ENCODE data around the gene PPP1R14D. TPM values are rescaled to one million over a fixed set of nuclear protein-coding genes. Genes with fewer than 3 reads are reported as not detected.
A peak's percentile ranks its signal among the peaks of the same experiment; 100 is the strongest.

Gene PPP1R14D
- total RNA-seq, 1 donor from 2014 or later, result not detected

DNA sequence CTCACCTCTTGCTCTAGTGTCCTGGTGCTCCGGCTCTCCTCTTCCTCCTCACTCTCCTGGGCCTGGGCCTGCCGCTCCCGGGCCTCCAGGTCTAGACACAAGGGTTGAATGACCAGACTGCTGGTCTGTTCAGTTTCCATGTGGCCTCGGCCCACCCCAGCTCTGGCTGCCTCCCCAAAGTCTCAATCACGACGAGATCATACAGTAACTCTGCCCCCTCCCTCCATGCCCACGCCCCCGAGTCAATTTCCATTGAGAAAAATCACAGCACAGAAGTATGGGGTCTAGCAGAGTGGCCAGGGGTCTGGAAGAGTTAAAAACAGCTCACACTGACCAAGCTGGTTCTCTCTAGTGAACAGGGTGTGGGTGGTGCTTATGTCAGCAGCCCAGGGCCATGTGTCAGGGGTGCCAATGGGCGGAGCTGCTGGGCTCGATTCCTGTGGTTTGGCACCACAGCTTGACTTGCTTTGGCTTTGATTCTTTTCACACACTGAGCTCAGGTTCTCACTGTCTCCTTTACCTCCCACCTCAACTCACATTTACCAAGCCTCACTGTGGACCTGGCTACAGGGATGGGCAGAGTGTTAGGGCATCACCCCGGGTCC lies 51.9 kb downstream of the PPP1R14D start:
- H3K4me3 Mint-ChIP-seq, result no peak overlapping the region
- H3K4me1 ChIP-seq, result no peaks in the 10 kb centered on the region
- H3F3A ChIP-seq (ENCODE audit: low read depth), result no peaks in the 10 kb centered on the region
- no peak overlapping the region for H2AFZ ChIP-seq (replicated peaks)
- DNase-seq (ENCODE audit: low spot score), result no peak
- no peaks in the 10 kb centered on the region for H3K36me3 ChIP-seq
- TF ChIP-seq, protein P1, sequence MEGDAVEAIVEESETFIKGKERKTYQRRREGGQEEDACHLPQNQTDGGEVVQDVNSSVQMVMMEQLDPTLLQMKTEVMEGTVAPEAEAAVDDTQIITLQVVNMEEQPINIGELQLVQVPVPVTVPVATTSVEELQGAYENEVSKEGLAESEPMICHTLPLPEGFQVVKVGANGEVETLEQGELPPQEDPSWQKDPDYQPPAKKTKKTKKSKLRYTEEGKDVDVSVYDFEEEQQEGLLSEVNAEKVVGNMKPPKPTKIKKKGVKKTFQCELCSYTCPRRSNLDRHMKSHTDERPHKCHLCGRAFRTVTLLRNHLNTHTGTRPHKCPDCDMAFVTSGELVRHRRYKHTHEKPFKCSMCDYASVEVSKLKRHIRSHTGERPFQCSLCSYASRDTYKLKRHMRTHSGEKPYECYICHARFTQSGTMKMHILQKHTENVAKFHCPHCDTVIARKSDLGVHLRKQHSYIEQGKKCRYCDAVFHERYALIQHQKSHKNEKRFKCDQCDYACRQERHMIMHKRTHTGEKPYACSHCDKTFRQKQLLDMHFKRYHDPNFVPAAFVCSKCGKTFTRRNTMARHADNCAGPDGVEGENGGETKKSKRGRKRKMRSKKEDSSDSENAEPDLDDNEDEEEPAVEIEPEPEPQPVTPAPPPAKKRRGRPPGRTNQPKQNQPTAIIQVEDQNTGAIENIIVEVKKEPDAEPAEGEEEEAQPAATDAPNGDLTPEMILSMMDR (IDR thresholded peaks at IDR 0.05), result no peak
- no peak for TF ChIP-seq EZH2phosphoT487 (IDR thresholded peaks at IDR 0.05)
- TF ChIP-seq EZH2 (IDR thresholded peaks at IDR 0.05), result no peak
- peak overlapping the region; percentile 7 for H3K27ac Mint-ChIP-seq
- H3K27ac ChIP-seq, result no peak overlapping the region
- peaks cover 25% of the 10 kb centered on the region for H3K36me3 Mint-ChIP-seq
- H3K9me3 ChIP-seq (ENCODE audit: low read depth), result no peaks in the 10 kb centered on the region
- H3K27me3 Mint-ChIP-seq (ENCODE audit: insufficient read depth, low read depth), result no peaks in the 10 kb centered on the region
- H3K9ac ChIP-seq, result no peak overlapping the region
- no peak overlapping the region for H3K4me2 ChIP-seq
- no peaks in the 10 kb centered on the region for H3K4me1 Mint-ChIP-seq
- no peaks in the 10 kb centered on the region for H3K27me3 ChIP-seq
- no peak overlapping the region for H3K4me3 ChIP-seq
- no peaks in the 10 kb centered on the region for H4K20me1 ChIP-seq (ENCODE audit: low read depth)
- no peaks in the 10 kb centered on the region for H3K9me3 Mint-ChIP-seq
- no peaks in the 10 kb centered on the region for H3K79me2 ChIP-seq (ENCODE audit: low read depth)

DNA sequence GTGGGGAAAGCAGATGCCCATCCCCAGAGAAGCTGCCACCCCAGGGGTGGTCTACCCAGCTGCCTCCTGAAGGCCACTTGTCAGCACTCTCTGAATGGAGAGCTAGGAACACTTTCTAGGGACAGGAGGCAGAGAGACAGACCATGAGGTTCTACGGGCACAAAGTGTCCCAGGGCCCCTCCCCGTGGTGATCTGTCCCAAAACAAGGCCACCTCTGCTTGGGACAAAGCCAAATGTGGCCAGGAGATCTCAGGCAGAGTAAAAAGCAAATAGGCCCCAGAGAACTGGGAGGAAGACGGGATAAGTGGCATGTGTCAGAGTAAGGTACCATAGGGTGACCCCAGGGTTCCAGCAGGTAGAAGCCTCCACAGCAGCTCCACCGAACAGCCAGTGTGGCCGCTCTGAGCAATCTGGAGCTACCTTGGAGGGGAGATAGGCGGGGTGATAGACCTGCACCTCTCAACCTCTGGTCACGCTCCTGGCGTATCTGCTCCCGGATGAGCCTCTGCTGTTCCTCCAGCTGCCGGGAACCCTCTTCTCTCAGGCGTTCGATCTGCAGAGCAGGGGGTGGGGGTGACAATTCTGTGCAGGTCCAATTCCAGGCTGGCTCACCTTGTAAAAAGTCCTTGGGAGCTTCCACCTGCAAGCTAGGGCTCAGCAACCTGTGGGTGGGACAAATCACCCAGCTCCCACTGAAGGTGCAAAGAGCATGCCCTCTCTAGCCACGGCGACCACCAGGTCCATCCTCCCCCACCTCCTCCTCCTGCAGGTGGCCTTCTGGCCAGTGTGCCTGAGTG lies 52.6 kb downstream of the PPP1R14D start:
- no peak for TF ChIP-seq EZH2phosphoT487 (IDR thresholded peaks at IDR 0.05)
- TF ChIP-seq, protein P1 (IDR thresholded peaks at IDR 0.05), result no peak
- no peak for TF ChIP-seq EZH2 (IDR thresholded peaks at IDR 0.05)
- Mint-ChIP-seq H3K27me3 (ENCODE audit: insufficient read depth, low read depth) (peaks cover 3% of the 10 kb centered on the region), H3K36me3 (peaks cover 25% of the 10 kb centered on the region), H3K9me3 (no peaks in the 10 kb centered on the region), H3K4me3 (no peak overlapping the region), H3K4me1 (no peaks in the 10 kb centered on the region), H3K27ac (no peak overlapping the region)
- Histone ChIP-seq H3K27ac (no peak overlapping the region), H3F3A (ENCODE audit: low read depth) (no peaks in the 10 kb centered on the region), H3K27me3 (no peaks in the 10 kb centered on the region), H3K9ac (no peak overlapping the region), H3K4me2 (no peak overlapping the region), H3K79me2 (ENCODE audit: low read depth) (no peaks in the 10 kb centered on the region), H3K9me3 (ENCODE audit: low read depth) (no peaks in the 10 kb centered on the region), H3K4me1 (no peaks in the 10 kb centered on the region), H3K36me3 (no peaks in the 10 kb centered on the region), H4K20me1 (ENCODE audit: low read depth) (no peaks in the 10 kb centered on the region), H3K4me3 (no peak overlapping the region), H2AFZ (replicated peaks) (no peak overlapping the region)
- no peak for DNase-seq (ENCODE audit: low spot score)

DNA sequence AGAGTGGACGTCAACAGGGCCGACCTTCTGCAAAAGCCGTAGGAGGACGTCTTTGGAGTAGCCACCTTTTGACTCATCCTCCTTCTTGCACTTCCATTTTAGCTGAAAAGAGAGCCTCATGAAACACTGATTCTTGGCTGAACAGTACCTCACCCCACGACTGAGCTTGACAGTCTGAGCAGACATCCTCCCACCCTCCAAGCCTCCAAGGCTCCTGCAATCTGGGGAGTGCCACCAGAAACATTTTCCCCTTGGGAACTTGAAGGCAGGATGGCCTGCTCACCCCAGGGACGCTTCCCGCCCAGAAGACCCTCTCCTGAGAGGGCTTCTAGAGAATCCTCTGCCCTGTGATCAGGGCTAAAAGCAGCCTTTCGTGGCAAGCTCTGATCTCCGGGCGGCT lies 53.5 kb downstream of the PPP1R14D start:
- DNase-seq (ENCODE audit: low spot score), result no peak
- Histone ChIP-seq H3K4me3 (no peak overlapping the region), H3K4me1 (no peaks in the 10 kb centered on the region), H3K27me3 (no peaks in the 10 kb centered on the region), H3K9ac (no peak overlapping the region), H2AFZ (replicated peaks) (no peak overlapping the region), H3K36me3 (no peaks in the 10 kb centered on the region), H3K27ac (no peak overlapping the region), H3F3A (ENCODE audit: low read depth) (no peaks in the 10 kb centered on the region), H3K4me2 (no peak overlapping the region), H3K79me2 (ENCODE audit: low read depth) (no peaks in the 10 kb centered on the region), H4K20me1 (ENCODE audit: low read depth) (no peaks in the 10 kb centered on the region), H3K9me3 (ENCODE audit: low read depth) (no peaks in the 10 kb centered on the region)
- TF ChIP-seq, protein P1 (IDR thresholded peaks at IDR 0.05), result no peak
- no peak for TF ChIP-seq EZH2phosphoT487 (IDR thresholded peaks at IDR 0.05)
- peaks cover 3% of the 10 kb centered on the region for H3K4me1 Mint-ChIP-seq
- peaks cover 3% of the 10 kb centered on the region for H3K27me3 Mint-ChIP-seq (ENCODE audit: insufficient read depth, low read depth)
- peak overlapping the region; percentile 4 for H3K27ac Mint-ChIP-seq
- H3K9me3 Mint-ChIP-seq, result no peaks in the 10 kb centered on the region
- peaks cover 22% of the 10 kb centered on the region for H3K36me3 Mint-ChIP-seq
- no peak overlapping the region for H3K4me3 Mint-ChIP-seq

Measured in neural progenitor cell (in vitro differentiated cells).